Measurements from ENCODE around the gene MARK3. TPM values are rescaled to one million over a fixed set of nuclear protein-coding genes. Genes with fewer than 3 reads are reported as not detected.

The MARK3 gene
- total RNA-seq, 1 donor from 2014 or later, result 84.2 TPM

GRCh38 chr14:103418481-103418818 lies 33.2 kb downstream of the MARK3 start:
- Mint-ChIP-seq H3K27ac (ENCODE audit: unreplicated experiment) (peak overlapping the region; percentile 78), H3K27me3 (ENCODE audit: unreplicated experiment) (no peaks in the 10 kb centered on the region), H3K4me3 (ENCODE audit: unreplicated experiment) (no peak overlapping the region), H3K4me1 (ENCODE audit: unreplicated experiment) (peaks cover 49% of the 10 kb centered on the region), H3K36me3 (ENCODE audit: unreplicated experiment) (peaks cover 18% of the 10 kb centered on the region), H3K9me3 (ENCODE audit: unreplicated experiment) (no peaks in the 10 kb centered on the region)
- no peak for DNase-seq (ENCODE audit: extremely low spot score, unreplicated experiment)
- no peak for TF ChIP-seq CTCF (IDR thresholded peaks at IDR 0.05)

- DNase-seq (ENCODE audit: extremely low spot score, unreplicated experiment), result no peak
- Mint-ChIP-seq H3K36me3 (ENCODE audit: unreplicated experiment) (peaks cover 7% of the 10 kb centered on the region), H3K27ac (ENCODE audit: unreplicated experiment) (no peak overlapping the region), H3K9me3 (ENCODE audit: unreplicated experiment) (no peaks in the 10 kb centered on the region), H3K27me3 (ENCODE audit: unreplicated experiment) (no peaks in the 10 kb centered on the region), H3K4me3 (ENCODE audit: unreplicated experiment) (no peak overlapping the region), H3K4me1 (ENCODE audit: unreplicated experiment) (peaks cover 55% of the 10 kb centered on the region)
- no peak for TF ChIP-seq CTCF (IDR thresholded peaks at IDR 0.05)
Observed at GRCh38 chr14:103421556-103421955, 36.3 kb downstream of the MARK3 start.

- H3K4me3 Mint-ChIP-seq (ENCODE audit: unreplicated experiment), result peak overlapping the region; percentile 42
- peaks cover 46% of the 10 kb centered on the region for H3K4me1 Mint-ChIP-seq (ENCODE audit: unreplicated experiment)
- peak overlapping the region; percentile 76 for H3K27ac Mint-ChIP-seq (ENCODE audit: unreplicated experiment)
- H3K9me3 Mint-ChIP-seq (ENCODE audit: unreplicated experiment), result no peaks in the 10 kb centered on the region
- no peak for TF ChIP-seq CTCF (IDR thresholded peaks at IDR 0.05)
- H3K36me3 Mint-ChIP-seq (ENCODE audit: unreplicated experiment), result peaks cover 1% of the 10 kb centered on the region
- no peaks in the 10 kb centered on the region for H3K27me3 Mint-ChIP-seq (ENCODE audit: unreplicated experiment)
- DNase-seq (ENCODE audit: extremely low spot score, unreplicated experiment), result no peak
Observed at GRCh38 chr14:103423050-103423461, 37.8 kb downstream of the MARK3 start.

GRCh38 chr14:103427485-103428443 lies 42.5 kb downstream of the MARK3 start:
- H3K4me3 Mint-ChIP-seq (ENCODE audit: unreplicated experiment), result no peak overlapping the region
- no peak for TF ChIP-seq CTCF (IDR thresholded peaks at IDR 0.05)
- H3K36me3 Mint-ChIP-seq (ENCODE audit: unreplicated experiment), result no peaks in the 10 kb centered on the region
- H3K27ac Mint-ChIP-seq (ENCODE audit: unreplicated experiment), result peak overlapping the region; percentile 54
- no peaks in the 10 kb centered on the region for H3K9me3 Mint-ChIP-seq (ENCODE audit: unreplicated experiment)
- H3K27me3 Mint-ChIP-seq (ENCODE audit: unreplicated experiment), result no peaks in the 10 kb centered on the region
- no peak for DNase-seq (ENCODE audit: extremely low spot score, unreplicated experiment)
- H3K4me1 Mint-ChIP-seq (ENCODE audit: unreplicated experiment), result peaks cover 42% of the 10 kb centered on the region

- DNase-seq (ENCODE audit: extremely low spot score, unreplicated experiment), result no peak
- Mint-ChIP-seq H3K4me3 (ENCODE audit: unreplicated experiment) (no peak overlapping the region), H3K27ac (ENCODE audit: unreplicated experiment) (peak overlapping the region; percentile 35), H3K27me3 (ENCODE audit: unreplicated experiment) (no peaks in the 10 kb centered on the region), H3K9me3 (ENCODE audit: unreplicated experiment) (no peaks in the 10 kb centered on the region), H3K36me3 (ENCODE audit: unreplicated experiment) (peaks cover 2% of the 10 kb centered on the region), H3K4me1 (ENCODE audit: unreplicated experiment) (peaks cover 31% of the 10 kb centered on the region)
- TF ChIP-seq CTCF (IDR thresholded peaks at IDR 0.05), result no peak
Observed at GRCh38 chr14:103428723-103429556, 43.7 kb downstream of the MARK3 start.

Measured in osteocyte (in vitro differentiated cells).